Activated T-helper 17 cell treated with anti-CD3 and anti-CD28 coated beads, Interleukin-2, amount 50 U/mL, for 72 hours (primary cell): ENCODE results near the gene XIRP2. TPM values are rescaled to one million over a fixed set of nuclear protein-coding genes. Genes with fewer than 3 reads are reported as not detected.

Source experiments
- ATAC-seq: fragments of 150-1000 bp; cut with Tn5 transposase; replicated peaks from 2 replicates; pipeline ENCODE4 v1.10.0; 2021; ENCODE audit warnings: mild to moderate bottlenecking, moderate library complexity
- H3K27ac Mint-ChIP-seq: one replicate; pipeline ENCODE4 v1.8.0; 2022; ENCODE audit warnings: mixed read lengths
- H3K27me3 Mint-ChIP-seq: one replicate; pipeline ENCODE4 v1.8.0; 2022; ENCODE audit warnings: mixed read lengths
- H3K36me3 Mint-ChIP-seq: one replicate; pipeline ENCODE4 v1.8.0; 2022; ENCODE audit warnings: low read depth, mild to moderate bottlenecking, mixed read lengths
- H3K4me1 Mint-ChIP-seq: one replicate; pipeline ENCODE4 v1.8.0; 2022; ENCODE audit warnings: mixed read lengths
- H3K4me3 Mint-ChIP-seq: one replicate; pipeline ENCODE4 v1.8.0; 2022; ENCODE audit warnings: mild to moderate bottlenecking, mixed read lengths
- H3K9me3 Mint-ChIP-seq: one replicate; pipeline ENCODE4 v1.8.0; 2022; ENCODE audit warnings: mixed read lengths
- total RNA-seq, 2 donors: library from RNA; stranded (reverse); gene quantifications; one replicate each; pipeline ENCODE4 v1.2.3, GENCODE V29; 2022

XIRP2 gene
- total RNA-seq, 2 donors from 2014 or later = not detected

- H3K4me1 Mint-ChIP-seq = no peaks in the 10 kb centered on the region
- H3K9me3 Mint-ChIP-seq = no peaks in the 10 kb centered on the region
- no peaks in the 10 kb centered on the region for H3K27me3 Mint-ChIP-seq
- no peaks in the 10 kb centered on the region for H3K36me3 Mint-ChIP-seq
- no peak for ATAC-seq
- no peak overlapping the region for H3K4me3 Mint-ChIP-seq
- H3K27ac Mint-ChIP-seq = no peak overlapping the region
Measured at GRCh38 chr2:166901336-166901735, 13.1 kb downstream of the XIRP2 start.

- Mint-ChIP-seq H3K36me3 (no peaks in the 10 kb centered on the region), H3K27ac (no peak overlapping the region), H3K27me3 (no peaks in the 10 kb centered on the region), H3K4me1 (no peaks in the 10 kb centered on the region), H3K9me3 (peaks cover 8% of the 10 kb centered on the region), H3K4me3 (no peak overlapping the region)
- ATAC-seq = no peak
Measured at GRCh38 chr2:166916987-166917386, 28.7 kb downstream of the XIRP2 start.

GRCh38 chr2:166917415-166917814, 29.1 kb downstream of the XIRP2 start:
- no peak for ATAC-seq
- H3K4me3 Mint-ChIP-seq = no peak overlapping the region
- peaks cover 4% of the 10 kb centered on the region for H3K9me3 Mint-ChIP-seq
- no peak overlapping the region for H3K27ac Mint-ChIP-seq
- H3K4me1 Mint-ChIP-seq = no peaks in the 10 kb centered on the region
- H3K36me3 Mint-ChIP-seq = no peaks in the 10 kb centered on the region
- H3K27me3 Mint-ChIP-seq = no peaks in the 10 kb centered on the region

- Mint-ChIP-seq H3K27me3 (no peaks in the 10 kb centered on the region), H3K4me1 (no peaks in the 10 kb centered on the region), H3K27ac (no peak overlapping the region), H3K4me3 (no peak overlapping the region), H3K9me3 (no peaks in the 10 kb centered on the region), H3K36me3 (no peaks in the 10 kb centered on the region)
- no peak for ATAC-seq
Measured at GRCh38 chr2:166921261-166921896, 33.1 kb downstream of the XIRP2 start.

GRCh38 chr2:166924967-166925366, 36.7 kb downstream of the XIRP2 start:
- no peak for ATAC-seq
- Mint-ChIP-seq H3K9me3 (no peaks in the 10 kb centered on the region), H3K4me1 (no peaks in the 10 kb centered on the region), H3K27ac (no peak overlapping the region), H3K4me3 (no peak overlapping the region), H3K27me3 (no peaks in the 10 kb centered on the region), H3K36me3 (no peaks in the 10 kb centered on the region)

GRCh38 chr2:166926657-166927056, 38.4 kb downstream of the XIRP2 start:
- H3K36me3 Mint-ChIP-seq = no peaks in the 10 kb centered on the region
- no peaks in the 10 kb centered on the region for H3K9me3 Mint-ChIP-seq
- no peak overlapping the region for H3K27ac Mint-ChIP-seq
- ATAC-seq = no peak
- no peak overlapping the region for H3K4me3 Mint-ChIP-seq
- H3K4me1 Mint-ChIP-seq = no peaks in the 10 kb centered on the region
- H3K27me3 Mint-ChIP-seq = no peaks in the 10 kb centered on the region

- no peaks in the 10 kb centered on the region for H3K36me3 Mint-ChIP-seq
Measured at GRCh38 chr2:166932032-166932431, 43.8 kb downstream of the XIRP2 start.

GRCh38 chr2:166934817-166935216, 46.5 kb downstream of the XIRP2 start:
- Mint-ChIP-seq H3K4me3 (no peak overlapping the region), H3K9me3 (peaks cover 8% of the 10 kb centered on the region), H3K36me3 (no peaks in the 10 kb centered on the region), H3K27me3 (no peaks in the 10 kb centered on the region), H3K4me1 (no peaks in the 10 kb centered on the region), H3K27ac (no peak overlapping the region)
- no peak for ATAC-seq

More at GRCh38 chr2:166932032-166932431, 43.8 kb downstream of the XIRP2 start:
- Mint-ChIP-seq H3K4me3 (no peak overlapping the region), H3K27ac (no peak overlapping the region), H3K4me1 (no peaks in the 10 kb centered on the region), H3K27me3 (no peaks in the 10 kb centered on the region), H3K9me3 (no peaks in the 10 kb centered on the region)
- ATAC-seq = no peak

GRCh38 chr2:166942377-166942776, 54.1 kb downstream of the XIRP2 start:
- Mint-ChIP-seq H3K27ac (no peak overlapping the region), H3K27me3 (no peaks in the 10 kb centered on the region), H3K4me1 (no peaks in the 10 kb centered on the region), H3K4me3 (no peak overlapping the region), H3K36me3 (no peaks in the 10 kb centered on the region), H3K9me3 (peaks cover 12% of the 10 kb centered on the region)
- ATAC-seq = no peak

- H3K27me3 Mint-ChIP-seq = no peaks in the 10 kb centered on the region
- H3K9me3 Mint-ChIP-seq = peaks cover 8% of the 10 kb centered on the region
- ATAC-seq = no peak
Measured at GRCh38 chr2:166944909-166945308, 56.6 kb downstream of the XIRP2 start.

GRCh38 chr2:166957686-166958085, 69.4 kb downstream of the XIRP2 start:
- no peak overlapping the region for H3K4me3 Mint-ChIP-seq
- H3K9me3 Mint-ChIP-seq = peaks cover 5% of the 10 kb centered on the region
- no peak for ATAC-seq
- H3K36me3 Mint-ChIP-seq = no peaks in the 10 kb centered on the region
- H3K4me1 Mint-ChIP-seq = no peaks in the 10 kb centered on the region
- no peak overlapping the region for H3K27ac Mint-ChIP-seq
- H3K27me3 Mint-ChIP-seq = no peaks in the 10 kb centered on the region

More at GRCh38 chr2:166944909-166945308, 56.6 kb downstream of the XIRP2 start:
- H3K4me3 Mint-ChIP-seq = no peak overlapping the region
- H3K36me3 Mint-ChIP-seq = no peaks in the 10 kb centered on the region
- H3K4me1 Mint-ChIP-seq = no peaks in the 10 kb centered on the region
- H3K27ac Mint-ChIP-seq = no peak overlapping the region

GRCh38 chr2:166958986-166959481, 70.8 kb downstream of the XIRP2 start:
- no peaks in the 10 kb centered on the region for H3K27me3 Mint-ChIP-seq
- no peaks in the 10 kb centered on the region for H3K9me3 Mint-ChIP-seq
- no peak for ATAC-seq
- H3K4me3 Mint-ChIP-seq = no peak overlapping the region
- H3K36me3 Mint-ChIP-seq = no peaks in the 10 kb centered on the region
- H3K27ac Mint-ChIP-seq = no peak overlapping the region
- no peaks in the 10 kb centered on the region for H3K4me1 Mint-ChIP-seq

GRCh38 chr2:166959556-166959955, 71.3 kb downstream of the XIRP2 start:
- H3K4me1 Mint-ChIP-seq = no peaks in the 10 kb centered on the region
- H3K27ac Mint-ChIP-seq = no peak overlapping the region
- no peak overlapping the region for H3K4me3 Mint-ChIP-seq
- ATAC-seq = no peak
- no peaks in the 10 kb centered on the region for H3K36me3 Mint-ChIP-seq
- no peaks in the 10 kb centered on the region for H3K9me3 Mint-ChIP-seq
- no peaks in the 10 kb centered on the region for H3K27me3 Mint-ChIP-seq

- Mint-ChIP-seq H3K27me3 (no peaks in the 10 kb centered on the region), H3K4me3 (no peak overlapping the region), H3K4me1 (no peaks in the 10 kb centered on the region), H3K9me3 (no peaks in the 10 kb centered on the region), H3K36me3 (no peaks in the 10 kb centered on the region), H3K27ac (no peak overlapping the region)
- no peak for ATAC-seq
Measured at GRCh38 chr2:166960702-166961270, 72.5 kb downstream of the XIRP2 start.

GRCh38 chr2:166961933-166962332, 73.7 kb downstream of the XIRP2 start:
- Mint-ChIP-seq H3K9me3 (no peaks in the 10 kb centered on the region), H3K4me3 (no peak overlapping the region), H3K27ac (no peak overlapping the region), H3K4me1 (no peaks in the 10 kb centered on the region), H3K27me3 (no peaks in the 10 kb centered on the region), H3K36me3 (no peaks in the 10 kb centered on the region)
- ATAC-seq = no peak
